ENCODE data around the gene SLC35G3.
"Not testable (repeated sequence)": the region's sequence is repeated elsewhere in the genome, so short reads cannot be mapped to it uniquely, and the experiment has no call there.

Gene SLC35G3

GRCh38 chr17:35194001-35194400, at the start of gene SLC35G3:
TSS of gene SLC35G3 (minus strand) at chr17:35194393. CDS start at chr17:35194307, 86 bp downstream.
- H3K27ac Mint-ChIP-seq; H3K27me3 Mint-ChIP-seq; H3K36me3 Mint-ChIP-seq (ENCODE audit: low read depth); DNase-seq; H3K9me3 Mint-ChIP-seq; H3K4me3 Mint-ChIP-seq; ATAC-seq: not testable (repeated sequence)
- peaks cover 35% of the 10 kb centered on the region for H3K4me1 Mint-ChIP-seq

DNA sequence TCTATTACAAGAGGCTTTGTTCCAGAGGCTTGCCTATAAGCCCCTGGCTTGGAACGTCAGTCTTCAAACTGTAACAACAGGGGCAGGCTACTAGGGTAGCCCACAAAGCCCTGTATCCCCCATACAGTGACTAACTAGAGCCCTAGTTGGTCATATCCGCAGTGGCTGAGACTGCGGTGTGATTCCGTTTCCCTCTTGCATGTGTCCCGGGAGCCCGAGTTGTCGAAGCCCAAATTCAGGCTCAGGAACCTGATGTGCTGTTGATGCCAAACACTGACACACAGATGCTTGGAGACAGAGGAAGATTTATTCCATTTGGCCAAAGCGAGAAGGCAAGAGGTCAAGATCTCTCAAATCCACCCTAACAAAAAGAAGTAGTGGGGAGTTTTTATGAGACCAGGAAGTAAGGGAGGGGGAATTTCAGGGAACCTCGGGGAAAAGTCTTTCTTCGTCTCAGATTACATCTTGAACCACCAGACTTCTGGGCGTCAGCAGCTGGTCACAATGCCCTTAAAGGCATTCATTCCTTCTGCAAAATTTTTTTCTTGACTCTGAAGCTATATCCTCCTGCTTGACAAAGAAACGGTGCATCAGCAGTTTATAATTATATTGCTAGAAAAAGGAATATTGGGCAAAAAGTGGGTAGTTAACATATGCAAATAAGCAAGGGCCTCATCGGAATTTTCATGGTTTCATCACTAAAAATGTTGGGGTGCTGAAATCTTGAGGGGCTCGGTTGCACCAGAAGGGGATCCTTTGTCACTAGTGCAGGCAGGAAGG, 49.6 kb upstream of the SLC35G3 start:
- Mint-ChIP-seq H3K27ac (peak overlapping the region; percentile 94), H3K4me3 (peak overlapping the region; percentile 83), H3K36me3 (ENCODE audit: low read depth) (peaks cover 17% of the 10 kb centered on the region), H3K27me3 (no peaks in the 10 kb centered on the region), H3K4me1 (peaks cover 75% of the 10 kb centered on the region), H3K9me3 (no peaks in the 10 kb centered on the region)
- DNase-seq = peak; percentile 62
- peak; percentile 48 for ATAC-seq

DNA sequence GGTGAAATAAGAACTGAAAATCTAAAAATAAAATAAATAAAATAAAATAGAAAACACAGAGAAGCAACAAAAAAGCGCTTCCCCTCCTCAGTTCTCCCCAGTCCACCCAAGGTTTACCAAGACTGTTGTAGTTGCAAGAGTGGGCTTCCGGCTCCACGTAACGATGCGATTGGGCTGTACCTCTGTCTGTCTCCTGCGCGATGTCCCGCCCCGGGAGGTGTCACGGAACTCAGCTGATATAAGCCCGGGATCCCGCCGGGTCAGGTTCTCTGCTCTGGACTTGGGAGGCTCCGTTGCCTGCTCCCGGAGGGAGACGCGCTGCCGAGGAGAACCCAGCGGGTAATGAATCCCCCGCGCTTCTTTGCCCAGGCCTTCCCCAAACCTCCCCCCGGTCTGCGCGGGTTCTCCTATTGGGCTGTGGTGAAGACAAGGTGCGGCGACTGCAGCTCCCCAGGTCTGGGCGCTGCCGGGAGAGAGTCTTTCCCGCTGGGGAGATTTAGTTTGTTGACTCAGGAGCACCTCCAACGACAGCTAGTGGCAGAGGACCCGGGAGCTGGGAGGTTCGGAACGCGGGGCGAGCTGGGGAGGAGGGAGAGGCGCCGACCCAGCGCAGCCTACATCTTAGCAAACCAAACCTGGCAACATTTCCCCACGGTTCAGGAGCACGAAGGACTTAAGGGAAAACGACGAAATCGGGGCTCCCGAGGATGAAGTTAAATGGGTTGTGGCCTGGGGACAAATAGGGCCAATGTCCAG, 48.8 kb upstream of the SLC35G3 start, which contains the start of gene SLFN5:
Gene SLFN5, plus strand, starts transcription at position 268 of the 756 bp plus-strand sequence. CDS start 15,619 bp downstream, outside the sequence.
- DNase-seq (peak; percentile 93), ATAC-seq (peak; percentile 66)
- no peaks in the 10 kb centered on the region for H3K27me3 Mint-ChIP-seq
- peak within 1 kb of the TSS; percentile 94 for H3K27ac Mint-ChIP-seq
- peaks cover 77% of the 10 kb centered on the region for H3K4me1 Mint-ChIP-seq
- peaks cover 17% of the 10 kb centered on the region for H3K36me3 Mint-ChIP-seq (ENCODE audit: low read depth)
- H3K4me3 Mint-ChIP-seq = peak within 1 kb of the TSS; percentile 83
- no peaks in the 10 kb centered on the region for H3K9me3 Mint-ChIP-seq

- DNase-seq = peak; percentile 80
- no peaks in the 10 kb centered on the region for H3K9me3 Mint-ChIP-seq
- peak; percentile 50 for ATAC-seq
- peaks cover 77% of the 10 kb centered on the region for H3K4me1 Mint-ChIP-seq
- peak overlapping the region; percentile 94 for H3K27ac Mint-ChIP-seq
- H3K36me3 Mint-ChIP-seq (ENCODE audit: low read depth) = peaks cover 11% of the 10 kb centered on the region
- peak overlapping the region; percentile 83 for H3K4me3 Mint-ChIP-seq
- no peaks in the 10 kb centered on the region for H3K27me3 Mint-ChIP-seq
Observed at GRCh38 chr17:35242158-35242804, 48.1 kb upstream of the SLC35G3 start.

DNA sequence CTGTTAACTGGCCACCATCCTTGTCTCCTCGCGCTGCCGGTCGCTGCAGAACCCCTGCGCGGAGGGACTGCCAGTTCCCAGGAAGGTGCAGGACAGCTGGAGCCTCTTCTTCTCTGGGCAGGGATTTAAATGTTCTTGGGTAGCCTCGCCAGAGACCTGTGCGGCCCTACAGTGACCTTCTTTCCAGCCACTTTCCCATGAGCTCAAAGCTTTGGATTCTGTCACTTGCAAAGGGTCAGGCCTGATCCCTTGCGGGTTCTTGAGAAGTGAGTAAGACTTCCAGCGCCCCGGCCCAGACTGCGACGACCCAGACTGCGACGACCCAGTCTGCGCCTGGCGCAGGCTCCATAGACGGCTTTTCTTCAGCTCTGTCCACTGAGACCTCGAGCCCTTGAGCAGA, 47.3 kb upstream of the SLC35G3 start:
- peaks cover 78% of the 10 kb centered on the region for H3K4me1 Mint-ChIP-seq
- peak overlapping the region; percentile 94 for H3K27ac Mint-ChIP-seq
- H3K36me3 Mint-ChIP-seq (ENCODE audit: low read depth) = peaks cover 7% of the 10 kb centered on the region
- H3K4me3 Mint-ChIP-seq = peak overlapping the region; percentile 83
- H3K27me3 Mint-ChIP-seq = no peaks in the 10 kb centered on the region
- H3K9me3 Mint-ChIP-seq = no peaks in the 10 kb centered on the region
- ATAC-seq = no peak
- DNase-seq = peak; percentile 41

GRCh38 chr17:35240861-35241260, 46.7 kb upstream of the SLC35G3 start:
- H3K36me3 Mint-ChIP-seq (ENCODE audit: low read depth) = peaks cover 7% of the 10 kb centered on the region
- peaks cover 78% of the 10 kb centered on the region for H3K4me1 Mint-ChIP-seq
- no peak overlapping the region for H3K27ac Mint-ChIP-seq
- no peaks in the 10 kb centered on the region for H3K9me3 Mint-ChIP-seq
- H3K27me3 Mint-ChIP-seq = no peaks in the 10 kb centered on the region
- ATAC-seq (no peak), DNase-seq (no peak)
- H3K4me3 Mint-ChIP-seq = peak overlapping the region; percentile 83

DNA sequence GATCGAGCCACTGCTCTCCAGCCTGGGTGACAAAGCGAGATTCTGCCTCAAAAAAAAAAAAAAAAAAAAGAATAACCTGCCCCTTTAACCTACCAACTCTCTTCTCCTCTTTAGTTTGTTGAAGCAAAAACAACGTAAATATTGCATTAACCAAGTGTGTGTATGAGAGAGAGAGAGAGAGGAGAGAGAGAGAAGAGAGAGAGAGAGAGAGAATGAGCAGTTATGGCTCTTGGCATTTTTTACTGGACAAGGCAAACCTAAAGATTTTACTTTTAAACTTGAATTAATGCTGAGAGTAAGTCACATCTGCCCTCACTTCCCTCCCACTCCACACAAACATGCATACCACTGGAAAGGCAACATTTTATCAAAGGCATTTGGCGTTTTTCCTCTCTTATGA, 45.6 kb upstream of the SLC35G3 start:
- Mint-ChIP-seq H3K27me3 (no peaks in the 10 kb centered on the region), H3K9me3 (no peaks in the 10 kb centered on the region), H3K36me3 (ENCODE audit: low read depth) (peaks cover 7% of the 10 kb centered on the region), H3K4me3 (peak overlapping the region; percentile 83), H3K27ac (peak overlapping the region; percentile 13), H3K4me1 (peaks cover 78% of the 10 kb centered on the region)
- ATAC-seq = no peak
- no peak for DNase-seq

DNA sequence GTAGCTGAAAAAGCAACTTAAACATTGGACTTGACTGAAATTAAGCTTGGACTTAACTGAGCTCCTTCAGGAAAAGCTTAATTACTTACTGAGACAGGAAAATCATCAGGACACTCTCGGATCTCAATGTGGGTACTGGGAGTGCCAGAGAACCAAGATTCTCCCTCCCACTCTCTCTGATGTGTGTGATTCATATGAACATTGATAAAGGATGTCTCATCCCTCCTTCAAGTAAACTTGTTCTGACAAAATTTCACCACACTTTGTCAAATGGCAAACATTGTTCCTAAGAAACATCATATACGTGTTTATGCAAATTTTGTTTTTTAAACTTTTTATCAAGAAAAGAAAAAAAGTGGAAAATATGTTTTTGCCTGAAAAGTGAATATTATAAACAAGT, 44.6 kb upstream of the SLC35G3 start:
- Mint-ChIP-seq H3K4me1 (peaks cover 76% of the 10 kb centered on the region), H3K36me3 (ENCODE audit: low read depth) (no peaks in the 10 kb centered on the region), H3K27me3 (no peaks in the 10 kb centered on the region), H3K4me3 (peak overlapping the region; percentile 83), H3K9me3 (no peaks in the 10 kb centered on the region), H3K27ac (peak overlapping the region; percentile 46)
- peak; percentile 21 for ATAC-seq
- no peak for DNase-seq

GRCh38 chr17:35236821-35237220, 42.6 kb upstream of the SLC35G3 start:
- no peak overlapping the region for H3K27ac Mint-ChIP-seq
- no peaks in the 10 kb centered on the region for H3K36me3 Mint-ChIP-seq (ENCODE audit: low read depth)
- H3K9me3 Mint-ChIP-seq = no peaks in the 10 kb centered on the region
- H3K4me1 Mint-ChIP-seq = peaks cover 78% of the 10 kb centered on the region
- no peak for DNase-seq
- no peak overlapping the region for H3K4me3 Mint-ChIP-seq
- no peak for ATAC-seq
- no peaks in the 10 kb centered on the region for H3K27me3 Mint-ChIP-seq

GRCh38 chr17:35235917-35236316, 41.7 kb upstream of the SLC35G3 start:
- Mint-ChIP-seq H3K27me3 (no peaks in the 10 kb centered on the region), H3K27ac (no peak overlapping the region), H3K36me3 (ENCODE audit: low read depth) (no peaks in the 10 kb centered on the region), H3K9me3 (no peaks in the 10 kb centered on the region), H3K4me1 (peaks cover 74% of the 10 kb centered on the region), H3K4me3 (no peak overlapping the region)
- DNase-seq (no peak), ATAC-seq (no peak)

DNA sequence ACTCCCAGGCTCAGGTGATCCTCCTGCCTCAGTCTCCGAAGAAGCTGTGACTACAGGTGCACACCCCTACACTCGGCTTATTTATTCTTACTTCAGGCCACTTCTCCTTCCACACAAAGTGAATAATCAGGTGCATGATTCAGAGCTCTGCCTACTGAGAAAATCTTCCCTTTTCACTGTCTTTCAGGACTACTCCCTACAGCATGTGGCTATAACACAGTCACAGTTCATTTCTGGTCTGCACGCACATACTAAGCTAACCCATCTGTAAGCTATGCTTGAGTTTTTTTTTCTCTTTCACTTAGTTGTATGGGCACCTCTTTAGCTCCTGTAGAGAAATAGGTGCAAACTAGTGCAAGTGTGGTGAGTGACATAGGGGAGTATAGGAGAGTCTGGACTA, 41.1 kb upstream of the SLC35G3 start:
- Mint-ChIP-seq H3K36me3 (ENCODE audit: low read depth) (no peaks in the 10 kb centered on the region), H3K4me1 (peaks cover 75% of the 10 kb centered on the region), H3K9me3 (no peaks in the 10 kb centered on the region), H3K27ac (no peak overlapping the region), H3K4me3 (no peak overlapping the region), H3K27me3 (no peaks in the 10 kb centered on the region)
- ATAC-seq (peak; percentile 35), DNase-seq (no peak)

GRCh38 chr17:35234315-35234714, 40.1 kb upstream of the SLC35G3 start:
- not testable (repeated sequence) for H3K4me3 Mint-ChIP-seq; H3K36me3 Mint-ChIP-seq (ENCODE audit: low read depth); H3K9me3 Mint-ChIP-seq; DNase-seq; ATAC-seq; H3K27ac Mint-ChIP-seq; H3K27me3 Mint-ChIP-seq
- H3K4me1 Mint-ChIP-seq = peaks cover 75% of the 10 kb centered on the region

GRCh38 chr17:35229638-35230037, 35.4 kb upstream of the SLC35G3 start:
- Mint-ChIP-seq H3K27ac (no peak overlapping the region), H3K4me1 (peaks cover 48% of the 10 kb centered on the region), H3K4me3 (no peak overlapping the region), H3K27me3 (no peaks in the 10 kb centered on the region), H3K9me3 (no peaks in the 10 kb centered on the region), H3K36me3 (ENCODE audit: low read depth) (no peaks in the 10 kb centered on the region)
- no peak for ATAC-seq
- DNase-seq = no peak

GRCh38 chr17:35227546-35227945, 33.4 kb upstream of the SLC35G3 start:
- Mint-ChIP-seq H3K27me3 (no peaks in the 10 kb centered on the region), H3K27ac (no peak overlapping the region), H3K36me3 (ENCODE audit: low read depth) (peaks cover 5% of the 10 kb centered on the region), H3K9me3 (peaks cover 5% of the 10 kb centered on the region), H3K4me3 (no peak overlapping the region), H3K4me1 (peaks cover 43% of the 10 kb centered on the region)
- ATAC-seq = peak; percentile 54
- no peak for DNase-seq
